MM.1S (cell line): ENCODE data around the gene ZNF600.
"Not testable (repeated sequence)": the region's sequence is repeated elsewhere in the genome, so short reads cannot be mapped to it uniquely, and the experiment has no call there.

Source experiments
- EZH2phosphoT487 ChIP-seq: fragments of 300-600 bp; sonication (generic); IDR thresholded peaks from 2 replicates; pipeline ENCODE4 v1.6.1; 2018; ENCODE audit warnings: antibody characterized with exemption, low read length
- TF ChIP-seq, protein P1 (sequence below): fragments of 300-600 bp; sonication (generic); IDR thresholded peaks from 2 replicates; pipeline ENCODE4 v1.5.1; 2016; ENCODE audit warnings: antibody characterized with exemption, low read length, mixed read lengths

GRCh38 chr19:52715330-52715729, 71.3 kb downstream of the ZNF600 start:
- TF ChIP-seq, protein P1, sequence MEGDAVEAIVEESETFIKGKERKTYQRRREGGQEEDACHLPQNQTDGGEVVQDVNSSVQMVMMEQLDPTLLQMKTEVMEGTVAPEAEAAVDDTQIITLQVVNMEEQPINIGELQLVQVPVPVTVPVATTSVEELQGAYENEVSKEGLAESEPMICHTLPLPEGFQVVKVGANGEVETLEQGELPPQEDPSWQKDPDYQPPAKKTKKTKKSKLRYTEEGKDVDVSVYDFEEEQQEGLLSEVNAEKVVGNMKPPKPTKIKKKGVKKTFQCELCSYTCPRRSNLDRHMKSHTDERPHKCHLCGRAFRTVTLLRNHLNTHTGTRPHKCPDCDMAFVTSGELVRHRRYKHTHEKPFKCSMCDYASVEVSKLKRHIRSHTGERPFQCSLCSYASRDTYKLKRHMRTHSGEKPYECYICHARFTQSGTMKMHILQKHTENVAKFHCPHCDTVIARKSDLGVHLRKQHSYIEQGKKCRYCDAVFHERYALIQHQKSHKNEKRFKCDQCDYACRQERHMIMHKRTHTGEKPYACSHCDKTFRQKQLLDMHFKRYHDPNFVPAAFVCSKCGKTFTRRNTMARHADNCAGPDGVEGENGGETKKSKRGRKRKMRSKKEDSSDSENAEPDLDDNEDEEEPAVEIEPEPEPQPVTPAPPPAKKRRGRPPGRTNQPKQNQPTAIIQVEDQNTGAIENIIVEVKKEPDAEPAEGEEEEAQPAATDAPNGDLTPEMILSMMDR: not testable (repeated sequence)
- TF ChIP-seq EZH2phosphoT487: not testable (repeated sequence)
